K562 (cell line): Measurements from ENCODE around the gene PRKAR1B. TPM values are rescaled to one million over a fixed set of nuclear protein-coding genes. Genes with fewer than 3 reads are reported as not detected.

Experiments used
- ATAC-seq: fragments of 200-7000 bp; cut with Tn5 transposase; 3 replicates; pipeline ENCODE4 v1.9.1; 2020; ENCODE audit warnings: moderate library complexity
- BruUV-seq: library from RNA; stranded (reverse); fragments of 400-500 nt; replicated peaks from 2 replicates; lab custom pipeline; 2021; lab: Mats Ljungman, UMichigan
- CTCF ChIA-PET: fragments of 300-600 bp; formaldehyde crosslinking; extraction: SDS; loops from one replicate; lab custom pipeline; 2021; ENCODE audit warnings: low intra/inter-chr PET ratio; lab: Yijun Ruan, JAX
- POLR2A ChIA-PET: fragments of 300-600, 350-650 bp; sonication (Branson Sonifier 250); formaldehyde crosslinking; extraction: SDS; loops from one replicate; lab custom pipeline; 2021; ENCODE audit warnings: antibody characterized with exemption, inconsistent platforms; lab: Yijun Ruan, JAX
- DNase-seq, 4 experiments: peaks; one replicate each; pipeline versions ENCODE4 v3.0.0 to v3.0.0-alpha.2; 2011 to 2018; ENCODE audit warnings: low spot score in 3 of 4, mixed read lengths in 3 of 4; ENCODE audit errors: extremely low read depth in 1 of 4
- FAIRE-seq: peaks from 2 replicates; lab custom pipeline; 2011; peaks lifted over from hg19 to GRCh38; lab: Jason Lieb, UNC
- H2AFZ ChIP-seq: 2 replicates; pipeline ENCODE4 v1.6.0; 2011; ENCODE audit warnings: low read depth, low read length, control low read depth, inconsistent platforms
- H3K27ac ChIP-seq: fragments of 200-600 bp; 3 replicates; pipeline ENCODE4 v1.8.0; 2011; ENCODE audit warnings: low read depth, mild to moderate bottlenecking, control low read depth, inconsistent platforms, low read length, moderate library complexity, mixed read lengths; ENCODE audit errors: extremely low read depth
- H3K27me3 ChIP-seq, 2 experiments: fragments of 300-600 bp in 1 of 2; 2 replicates in 1 of 2; 3 replicates in 1 of 2; pipeline versions ENCODE4 v1.6.0 to v1.8.0; 2011; ENCODE audit warnings: inconsistent platforms in 2 of 2, low read length in 2 of 2, mild to moderate bottlenecking in 1 of 2, mixed read lengths in 1 of 2, moderate library complexity in 1 of 2; ENCODE audit not compliant: control insufficient read depth in 2 of 2, insufficient read depth in 2 of 2
- H3K36me3 ChIP-seq: fragments of 300-600 bp; 3 replicates; pipeline ENCODE4 v1.8.0; 2011; ENCODE audit warnings: mild to moderate bottlenecking, low read length, inconsistent platforms; ENCODE audit not compliant: control insufficient read depth, insufficient read depth
- H3K4me1 ChIP-seq, 2 experiments: fragments of 200-600 bp in 1 of 2; replicated peaks in 1 of 2; 2 replicates in 1 of 2; 3 replicates in 1 of 2; pipeline versions ENCODE4 v1.5.1 to v1.8.0; 2011; ENCODE audit warnings: inconsistent platforms in 2 of 2, low read length in 2 of 2, mild to moderate bottlenecking in 1 of 2, mixed read lengths in 1 of 2, moderate library complexity in 1 of 2; ENCODE audit not compliant: control insufficient read depth in 2 of 2, insufficient read depth in 2 of 2
- H3K4me2 ChIP-seq: 2 replicates; pipeline ENCODE4 v1.6.1; 2011; ENCODE audit warnings: low read length, control low read depth, inconsistent platforms, mixed read lengths; ENCODE audit not compliant: insufficient read depth
- H3K4me3 ChIP-seq: fragments of 200-600 bp; sonication (generic), shearing (Covaris generic); 2 replicates; pipeline ENCODE4 v1.5.1; 2016; ENCODE audit warnings: control low read depth, inconsistent platforms
- H3K79me2 ChIP-seq: fragments of 200-600 bp; 3 replicates; pipeline ENCODE4 v1.8.0; 2011; ENCODE audit warnings: low read length, inconsistent platforms; ENCODE audit not compliant: control insufficient read depth, insufficient read depth
- H3K9ac ChIP-seq, 2 experiments: 2 replicates each; pipeline versions ENCODE4 v1.6.0 to v1.6.1; 2011; ENCODE audit warnings: low read depth in 2 of 2, low read length in 2 of 2, control low read depth in 1 of 2, inconsistent platforms in 1 of 2, mild to moderate bottlenecking in 1 of 2, mixed read lengths in 1 of 2; ENCODE audit not compliant: insufficient read depth in 1 of 2
- H3K9me1 ChIP-seq: one replicate; pipeline ENCODE4 v1.6.0; 2011; ENCODE audit warnings: inconsistent platforms, mild to moderate bottlenecking, low read length, moderate library complexity; ENCODE audit not compliant: control insufficient read depth, insufficient read depth
- H3K9me3 ChIP-seq: replicated peaks from 2 replicates; pipeline ENCODE4 v1.5.1; 2011; ENCODE audit warnings: low read depth, low read length, inconsistent platforms; ENCODE audit not compliant: control insufficient read depth, insufficient read depth
- H4K20me1 ChIP-seq: replicated peaks from 2 replicates; pipeline ENCODE4 v1.6.1; 2011; ENCODE audit warnings: low read length, inconsistent platforms, mixed read lengths; ENCODE audit not compliant: control insufficient read depth, insufficient read depth
- CBX1 ChIP-seq: sonication (generic); IDR thresholded peaks from 2 replicates; pipeline ENCODE4 v1.6.1; 2016; ENCODE audit warnings: antibody characterized with exemption, low read depth, mild to moderate bottlenecking
- CHD4 ChIP-seq: fragments of 200-600 bp; sonication (generic); IDR thresholded peaks from 3 replicates; pipeline ENCODE4 v1.6.1; 2012; ENCODE audit warnings: low read depth, mild to moderate bottlenecking, mixed read lengths, low read length, inconsistent platforms; ENCODE audit not compliant: insufficient read depth, insufficient replicate concordance, poor library complexity, severe bottlenecking
- PHF21A ChIP-seq: fragments of 450-650 bp; IDR thresholded peaks from 2 replicates; pipeline ENCODE4 v1.6.1; 2017; ENCODE audit warnings: low read depth, borderline replicate concordance
- POLR2A ChIP-seq: fragments of 450-650 bp; conservative IDR thresholded peaks from 2 replicates; pipeline ENCODE4 v1.6.1; 2016
- XRCC4 ChIP-seq: IDR thresholded peaks from one replicate; pipeline ENCODE4 v1.6.1; 2011; ENCODE audit not compliant: insufficient read depth, insufficient read length; ENCODE audit errors: extremely low read depth
- ZEB2 ChIP-seq: fragments of 450-650 bp; IDR thresholded peaks from 2 replicates; pipeline ENCODE4 v1.6.1; 2016
- ZNF75A ChIP-seq: fragments of 450-650 bp; formaldehyde crosslinking; IDR thresholded peaks from 2 replicates; pipeline ENCODE4 v1.4.0; 2020; ENCODE audit warnings: mild to moderate bottlenecking
- WGBS: fragments of 100-300 bp; shearing (Covaris generic); methylation state at CpG from one replicate; pipeline ENCODE4 v1.1.6; 2016; ENCODE audit warnings: low coverage, mixed read lengths; ENCODE audit not compliant: insufficient coverage; ENCODE audit errors: missing lambda C conversion rate; 5-methylcytosine and 5-hydroxymethylcytosine counted together
- in situ Hi-C: fragments of 300-500 bp; cut with MboI; formaldehyde crosslinking; loops from 4 replicates; pipeline ENCODE4 v1.15.0; 2018; ENCODE audit warnings: inconsistent platforms, mixed read lengths
- intact Hi-C: fragments of 100-400 bp; cut with micrococcal nuclease; formaldehyde crosslinking; loops from 2 replicates; pipeline ENCODE4 v1.14.2; 2022
- polyA plus RNA-seq, 8 experiments: library from polyadenylated mRNA; depleted of rRNA in 4 of 8; stranded (reverse) in 5 of 8; unstranded in 3 of 8; fragments of >200 nt; fragmentation: Nextera tagmentation in 2 of 8; fragmentation: Illumina TruSeq in 1 of 8; extraction: Ambion mirVana in 2 of 8; extraction: Trizol in 1 of 8; gene quantifications; 2 replicates each; pipeline versions ENCODE4 v1.2.1 to v1.2.3, GENCODE V29; 2011 to 2014; ENCODE audit warnings: inconsistent platforms in 1 of 8, missing spikeins in 1 of 8
- total RNA-seq, 7 experiments: library from RNA; depleted of rRNA in 6 of 7; stranded (reverse); fragments of >200 nt in 6 of 7; fragmentation: Illumina TruSeq in 2 of 7; extraction: Trizol in 2 of 7; gene quantifications; 2 replicates each; pipeline versions ENCODE4 v1.2.1 to v1.2.3, GENCODE V29; 2011 to 2021; ENCODE audit warnings: low replicate concordance in 1 of 7

Gene PRKAR1B
- total and polyA plus RNA-seq, 9 of the 15 experiments (the other 6 are each of a cell fraction or from before 2014, with no cell fraction given), result 0.99 to 30.5 (median 12.7) TPM

DNA sequence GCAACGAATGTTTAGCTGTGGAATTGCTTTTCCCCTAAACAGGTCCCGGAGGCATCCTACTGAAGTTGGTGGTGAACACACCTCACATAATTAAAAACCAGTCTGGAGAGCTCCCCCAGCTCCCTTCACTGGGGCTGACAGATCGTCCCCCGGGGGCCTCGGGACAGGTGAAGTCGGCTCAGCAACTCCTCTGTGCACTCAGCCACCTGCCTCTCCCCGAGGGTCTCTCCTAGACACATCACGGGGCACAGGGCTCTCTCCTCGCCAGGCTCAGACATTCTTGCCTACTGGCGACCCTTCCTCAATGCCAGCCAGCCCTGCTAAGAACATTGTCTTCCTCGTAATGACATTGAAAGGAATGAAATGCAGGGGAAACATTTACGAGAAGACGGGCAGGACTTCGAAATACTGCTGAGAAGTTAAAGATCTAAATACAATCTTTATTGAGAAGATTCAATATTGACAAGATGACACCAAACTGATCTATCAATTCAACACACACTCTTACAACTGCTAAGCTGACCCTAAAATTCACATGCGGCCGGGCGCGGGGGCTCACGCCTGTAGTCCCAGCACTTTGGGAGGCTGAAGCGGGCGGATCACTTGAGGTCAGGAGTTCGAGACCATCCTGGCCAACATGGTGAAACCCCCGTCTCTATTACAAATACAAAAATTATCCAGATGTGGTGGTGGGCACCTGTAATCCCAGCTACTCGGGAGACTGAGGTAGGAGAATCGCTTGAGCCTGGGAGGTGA lies 88.6 kb downstream of the PRKAR1B start:
- FAIRE-seq (no peak), ATAC-seq (no peak), DNase-seq (no peak)
- peaks cover 15% of the 10 kb centered on the region for H3K79me2 ChIP-seq
- H3K27me3 ChIP-seq, result no peaks in the 10 kb centered on the region
- CTCF ChIA-PET, result no interaction called here
- no TSS peak for BruUV-seq
- H3K4me2 ChIP-seq, result no peak overlapping the region
- H3K9ac ChIP-seq, result peak overlapping the region in 1 of 2 experiments; percentile 40; a peak in 1 of 4 replicates
- no peak overlapping the region for H3K27ac ChIP-seq
- POLR2A ChIA-PET, result interaction anchor here (0.6 to 1.1 kb wide), 2 partner anchors 19 to 186 kb away, joined by 3 read pairs; no protein-coding TSS in a partner anchor
- H3K9me3 ChIP-seq, result no peaks in the 10 kb centered on the region
- H4K20me1 ChIP-seq, result no peaks in the 10 kb centered on the region
- TF ChIP-seq PHF21A, result no peak
- TF ChIP-seq XRCC4, result no peak
- TF ChIP-seq CHD4, result no peak
- TF ChIP-seq POLR2A, result no peak
- no peak for TF ChIP-seq ZNF75A (CRISPR knock-in tag)
- no peak for TF ChIP-seq ZEB2
- TF ChIP-seq CBX1, result no peak
- TF ChIP-seq, all 486 proteins: peak for 0
- H3K36me3 ChIP-seq, result no peaks in the 10 kb centered on the region
- no peak overlapping the region for H3K4me3 ChIP-seq
- peaks cover 4 to 22% of the 10 kb centered on the region in 2 experiments; a peak in 4 of 5 replicates for H3K4me1 ChIP-seq
- in situ Hi-C loops, result no loop called here
- intact Hi-C loops, result loop anchor here (2.0 to 5.0 kb wide), 2 partner anchors 86 to 121 kb away; partner anchors contain the start of gene PDGFA
- H3K9me1 ChIP-seq, result no peaks in the 10 kb centered on the region
- H2AFZ ChIP-seq, result no peak overlapping the region
- WGBS, result 82% methylated on average over 21 of the region's 25 CpGs
